IMR-90 (cell line): Measurements from ENCODE around the gene KRT86. TPM values are rescaled to one million over a fixed set of nuclear protein-coding genes. Genes with fewer than 3 reads are reported as not detected.

Experiments
- ATAC-seq: fragments of 200-7000 bp; cut with Tn5 transposase; 2 replicates; pipeline ENCODE4 v1.9.1; 2020; ENCODE audit warnings: low read depth, mild to moderate bottlenecking, moderate library complexity
- BruUV-seq: library from RNA; stranded (reverse); fragments of 400-500 nt; replicated peaks from 2 replicates; lab custom pipeline; 2021; lab: Mats Ljungman, UMichigan
- CTCF ChIA-PET: fragments of 300-600 bp; formaldehyde crosslinking; extraction: SDS; loops from one replicate; lab custom pipeline; 2021; ENCODE audit warnings: antibody characterized with exemption; lab: Yijun Ruan, JAX
- POLR2A ChIA-PET: fragments of 300-600 bp; sonication (Branson Sonifier 250); formaldehyde crosslinking; loops from one replicate; lab custom pipeline; 2022; ENCODE audit warnings: antibody characterized with exemption; ENCODE audit not compliant: unreplicated experiment; lab: Charles Lee
- DNase-seq: peaks from one replicate; pipeline ENCODE4 v3.0.0; 2013
- H2AFZ ChIP-seq: replicated peaks from 2 replicates; pipeline ENCODE3; 2013; ENCODE audit warnings: low read length, mild to moderate bottlenecking; ENCODE audit not compliant: poor library complexity
- H2AK5ac ChIP-seq: 2 replicates; pipeline ENCODE4 v1.6.1; 2013; ENCODE audit warnings: low read depth, low read length, inconsistent platforms
- H2AK9ac ChIP-seq: replicated peaks from 2 replicates; pipeline ENCODE3; 2013; ENCODE audit warnings: mild to moderate bottlenecking, low read depth, low read length, moderate library complexity; ENCODE audit not compliant: poor library complexity
- H2BK120ac ChIP-seq: 2 replicates; pipeline ENCODE4 v1.6.1; 2013; ENCODE audit warnings: low read depth, low read length, inconsistent platforms
- H2BK15ac ChIP-seq: 3 replicates; pipeline ENCODE4 v1.6.1; 2013; ENCODE audit warnings: low read depth, low read length, inconsistent platforms
- H2BK20ac ChIP-seq: 2 replicates; pipeline ENCODE4 v1.6.1; 2013; ENCODE audit warnings: low read depth, mild to moderate bottlenecking, inconsistent platforms, low read length, moderate library complexity
- H2BK5ac ChIP-seq: 2 replicates; pipeline ENCODE4 v1.6.1; 2013; ENCODE audit warnings: mild to moderate bottlenecking, low read depth, low read length, inconsistent platforms; ENCODE audit not compliant: poor library complexity, severe bottlenecking
- H3K14ac ChIP-seq: replicated peaks from 2 replicates; pipeline ENCODE4 v1.6.1; 2013; ENCODE audit warnings: low read depth, low read length, inconsistent platforms
- H3K18ac ChIP-seq: 2 replicates; pipeline ENCODE4 v1.6.1; 2013; ENCODE audit warnings: low read depth, low read length, control low read depth
- H3K23ac ChIP-seq: 2 replicates; pipeline ENCODE4 v1.6.1; 2013; ENCODE audit warnings: low read depth, low read length, inconsistent platforms
- H3K27ac ChIP-seq: 2 replicates; pipeline ENCODE4 v1.5.1; 2013; ENCODE audit warnings: mild to moderate bottlenecking, control low read depth, low read length; ENCODE audit not compliant: insufficient read depth
- H3K27me3 ChIP-seq: 2 replicates; pipeline ENCODE4 v1.6.1; 2013; ENCODE audit warnings: low read length; ENCODE audit not compliant: control insufficient read depth, insufficient read depth
- H3K36me3 ChIP-seq: 2 replicates; pipeline ENCODE4 v1.6.1; 2013; ENCODE audit warnings: low read length, mixed read lengths; ENCODE audit not compliant: control insufficient read depth, insufficient read depth
- H3K4ac ChIP-seq: 2 replicates; pipeline ENCODE4 v1.6.1; 2013; ENCODE audit warnings: low read depth, low read length, inconsistent platforms
- H3K4me1 ChIP-seq: 2 replicates; pipeline ENCODE4 v1.6.1; 2013; ENCODE audit warnings: low read length, mixed read lengths; ENCODE audit not compliant: control insufficient read depth, insufficient read depth
- H3K4me2 ChIP-seq: 2 replicates; pipeline ENCODE4 v1.6.1; 2013; ENCODE audit warnings: low read depth, mild to moderate bottlenecking, control low read depth, low read length, moderate library complexity
- H3K4me3 ChIP-seq: 2 replicates; pipeline ENCODE4 v1.5.1; 2013; ENCODE audit warnings: low read depth, mild to moderate bottlenecking, control low read depth, low read length, moderate library complexity; ENCODE audit not compliant: insufficient read depth
- H3K56ac ChIP-seq: 2 replicates; pipeline ENCODE4 v1.6.1; 2013; ENCODE audit warnings: low read length, inconsistent platforms; ENCODE audit not compliant: insufficient read depth; ENCODE audit errors: extremely low read depth
- H3K79me1 ChIP-seq, 2 experiments: 2 replicates each; pipeline ENCODE4 v1.6.1; 2013; ENCODE audit warnings: low read length in 2 of 2, inconsistent platforms in 1 of 2, low read depth in 1 of 2
- H3K9ac ChIP-seq: 2 replicates; pipeline ENCODE4 v1.6.1; 2013; ENCODE audit warnings: low read depth, low read length, control low read depth
- H3K9me1 ChIP-seq: 2 replicates; pipeline ENCODE4 v1.6.1; 2013; ENCODE audit warnings: low read length, inconsistent platforms; ENCODE audit not compliant: insufficient read depth
- H3K9me3 ChIP-seq: 2 replicates; pipeline ENCODE4 v1.6.1; 2013; ENCODE audit warnings: low read length; ENCODE audit not compliant: control insufficient read depth, insufficient read depth
- H4K20me1 ChIP-seq: 2 replicates; pipeline ENCODE4 v1.6.1; 2013; ENCODE audit warnings: low read length, inconsistent platforms; ENCODE audit not compliant: insufficient read depth
- H4K5ac ChIP-seq: 2 replicates; pipeline ENCODE4 v1.6.1; 2013; ENCODE audit warnings: mild to moderate bottlenecking, low read depth, low read length, control low read depth
- H4K8ac ChIP-seq, 2 experiments: 2 replicates each; pipeline ENCODE4 v1.6.1; 2013; ENCODE audit warnings: low read depth in 2 of 2, low read length in 2 of 2, control low read depth in 1 of 2, inconsistent platforms in 1 of 2
- H4K91ac ChIP-seq: 2 replicates; pipeline ENCODE4 v1.6.1; 2013; ENCODE audit warnings: low read depth, low read length, inconsistent platforms; ENCODE audit not compliant: insufficient read depth
- BHLHE40 ChIP-seq: fragments of 150-350 bp; IDR thresholded peaks from 2 replicates; pipeline ENCODE4 v1.6.1; 2016; ENCODE audit warnings: mild to moderate bottlenecking, low read depth, low read length
- CEBPB ChIP-seq: IDR thresholded peaks from 2 replicates; pipeline ENCODE4 v1.6.1; 2012; ENCODE audit warnings: low read depth, low read length, improper control_type of control experiment
- ELK1 ChIP-seq: fragments of 150-350 bp; IDR thresholded peaks from 2 replicates; pipeline ENCODE4 v1.6.1; 2016; ENCODE audit warnings: low read depth, mild to moderate bottlenecking, low read length, moderate library complexity, borderline replicate concordance
- NFE2L2 ChIP-seq: fragments of 150-350 bp; IDR thresholded peaks from 2 replicates; pipeline ENCODE4 v1.6.1; 2016; ENCODE audit warnings: low read depth, mild to moderate bottlenecking, low read length
- RAD21 ChIP-seq: IDR thresholded peaks from 2 replicates; pipeline ENCODE4 v1.6.1; 2012; ENCODE audit warnings: low read length, improper control_type of control experiment
- RFX5 ChIP-seq: IDR thresholded peaks from 2 replicates; pipeline ENCODE4 v1.8.0; 2012; ENCODE audit warnings: low read depth, mild to moderate bottlenecking, low read length, moderate library complexity
- WGBS, 2 experiments: methylation state at CpG; one replicate each; pipeline versions ENCODE4 v1.1.5 to v1.1.7; 2013; ENCODE audit warnings: missing lambda C conversion rate in 2 of 2; ENCODE audit not compliant: insufficient read length in 1 of 2; ENCODE audit errors: extremely low coverage in 2 of 2; 5-methylcytosine and 5-hydroxymethylcytosine counted together
- dilution Hi-C: fragments of 300-500 bp; cut with HindIII; formaldehyde crosslinking; loops from one replicate; pipeline ENCODE4 v1.14.3; 2018; ENCODE audit warnings: low sequenced_read_pairs; ENCODE audit not compliant: unreplicated experiment
- in situ Hi-C: fragments of 300-500 bp; cut with MboI; formaldehyde crosslinking; loops from 3 replicates; pipeline ENCODE4 v1.14.3; 2019; ENCODE audit warnings: low sequenced_read_pairs, inconsistent platforms, mixed read lengths
- intact Hi-C: fragments of 100-400 bp; cut with micrococcal nuclease; formaldehyde crosslinking; loops from 2 replicates; pipeline ENCODE4 v1.10.0; 2022
- polyA plus RNA-seq, 3 experiments: library from polyadenylated mRNA; depleted of rRNA; stranded (reverse); fragments of >200 nt; gene quantifications; 2 replicates each; pipeline ENCODE4 v1.2.3, GENCODE V29; 2012; ENCODE audit warnings: low replicate concordance in 1 of 3
- total RNA-seq: library from RNA; depleted of rRNA; stranded (reverse); fragments of >200 nt; gene quantifications from 2 replicates; pipeline ENCODE4 v1.2.3, GENCODE V29; 2012
- TF ChIP-seq, protein P1 (sequence below): conservative IDR thresholded peaks from 2 replicates; pipeline ENCODE4 v1.5.1; 2012; ENCODE audit warnings: mild to moderate bottlenecking, low read depth, low read length, improper control_type of control experiment

The KRT86 gene
- total and polyA plus RNA-seq, 2 of the 4 experiments (the other 2 are of a cell fraction): not detected

- no peak overlapping the region for H2AK9ac ChIP-seq
- 20% methylated on average over 1 of the region's 1 CpG; no CpG with 5 or more reads in 1 of the 2 experiments for WGBS, 2 experiments
- ATAC-seq (no peak), DNase-seq (no peak)
- H2BK15ac ChIP-seq: no peak overlapping the region
- 0 out of 2 replicates have a peak, but pooled peaks cover 2% of the 10 kb centered on the region for H3K9me3 ChIP-seq
- no peak overlapping the region for H3K4ac ChIP-seq
- H3K4me1 ChIP-seq: no peaks in the 10 kb centered on the region
- no peak overlapping the region for H2AK5ac ChIP-seq
- no peaks in the 10 kb centered on the region for H3K36me3 ChIP-seq
- H2BK20ac ChIP-seq: no peak overlapping the region
- H3K23ac ChIP-seq: no peak overlapping the region
- ChIA-PET POLR2A (no interaction called here), CTCF (interaction anchor here (1.2 to 2.0 kb wide), 2 partner anchors 11 to 16 kb away, joined by 5 to 9 read pairs; no protein-coding TSS in a partner anchor)
- H2BK5ac ChIP-seq: no peak overlapping the region
- intact Hi-C loops: no loop called here
- no peak for TF ChIP-seq RAD21
- TF ChIP-seq, protein P1, sequence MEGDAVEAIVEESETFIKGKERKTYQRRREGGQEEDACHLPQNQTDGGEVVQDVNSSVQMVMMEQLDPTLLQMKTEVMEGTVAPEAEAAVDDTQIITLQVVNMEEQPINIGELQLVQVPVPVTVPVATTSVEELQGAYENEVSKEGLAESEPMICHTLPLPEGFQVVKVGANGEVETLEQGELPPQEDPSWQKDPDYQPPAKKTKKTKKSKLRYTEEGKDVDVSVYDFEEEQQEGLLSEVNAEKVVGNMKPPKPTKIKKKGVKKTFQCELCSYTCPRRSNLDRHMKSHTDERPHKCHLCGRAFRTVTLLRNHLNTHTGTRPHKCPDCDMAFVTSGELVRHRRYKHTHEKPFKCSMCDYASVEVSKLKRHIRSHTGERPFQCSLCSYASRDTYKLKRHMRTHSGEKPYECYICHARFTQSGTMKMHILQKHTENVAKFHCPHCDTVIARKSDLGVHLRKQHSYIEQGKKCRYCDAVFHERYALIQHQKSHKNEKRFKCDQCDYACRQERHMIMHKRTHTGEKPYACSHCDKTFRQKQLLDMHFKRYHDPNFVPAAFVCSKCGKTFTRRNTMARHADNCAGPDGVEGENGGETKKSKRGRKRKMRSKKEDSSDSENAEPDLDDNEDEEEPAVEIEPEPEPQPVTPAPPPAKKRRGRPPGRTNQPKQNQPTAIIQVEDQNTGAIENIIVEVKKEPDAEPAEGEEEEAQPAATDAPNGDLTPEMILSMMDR: no peak
- TF ChIP-seq NFE2L2: no peak
- TF ChIP-seq BHLHE40: no peak
- TF ChIP-seq RFX5: no peak
- TF ChIP-seq CEBPB: no peak
- TF ChIP-seq ELK1: no peak
- H3K4me3 ChIP-seq: no peak overlapping the region
- H2AFZ ChIP-seq: no peak overlapping the region
- H3K4me2 ChIP-seq: no peak overlapping the region
- H2BK120ac ChIP-seq: no peak overlapping the region
- BruUV-seq: no TSS peak
- H3K79me1 ChIP-seq: no peaks in the 10 kb centered on the region
- H3K27me3 ChIP-seq: peaks cover 46% of the 10 kb centered on the region
- dilution Hi-C loops: no loop called here
- no peak overlapping the region for H3K14ac ChIP-seq
- H3K27ac ChIP-seq: no peak overlapping the region
- in situ Hi-C loops: no loop called here
- H4K20me1 ChIP-seq: no peaks in the 10 kb centered on the region
- H3K56ac ChIP-seq: no peak overlapping the region
- H3K18ac ChIP-seq: no peak overlapping the region
- no peak overlapping the region for H4K91ac ChIP-seq
- no peak overlapping the region for H4K8ac ChIP-seq
- H3K9me1 ChIP-seq: no peaks in the 10 kb centered on the region
- no peak overlapping the region for H3K9ac ChIP-seq
- no peak overlapping the region for H4K5ac ChIP-seq
Measured at GRCh38 chr12:52295663-52296062, 21.2 kb downstream of the KRT86 start.
